Activated T-cell treated with anti-CD3 and anti-CD28 coated beads for 4 hours (primary cell): ENCODE measurements around the gene RPS4Y1.
"Not testable (repeated sequence)": the region's sequence is repeated elsewhere in the genome, so short reads cannot be mapped to it uniquely, and the experiment has no call there.

Experiments used
- DNase-seq: peaks from one replicate; pipeline ENCODE4 v3.0.0-alpha.2; 2020

Gene RPS4Y1

DNA sequence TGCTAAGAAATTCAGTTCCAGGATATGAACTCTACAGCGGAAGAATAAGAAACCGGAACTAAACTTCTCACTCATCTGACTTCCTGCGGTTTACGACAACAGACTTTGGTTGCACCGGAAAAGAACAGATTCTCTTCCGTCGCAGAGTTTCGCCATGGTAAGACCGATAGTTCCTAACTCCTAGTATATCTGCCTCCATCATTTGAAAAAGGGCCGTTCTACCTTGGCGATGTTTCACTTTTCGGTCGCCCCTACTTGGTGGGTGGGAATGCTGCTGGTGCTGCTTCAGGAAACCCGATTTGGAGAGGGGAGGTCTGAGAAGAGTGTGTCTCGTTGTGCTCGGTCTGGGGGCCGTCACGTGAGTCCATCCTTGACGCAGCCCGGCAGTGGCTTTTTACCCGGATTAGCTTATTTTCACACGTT lies at the start of gene RPS4Y1:
Gene RPS4Y1 (plus strand): TSS at position 132 of the 423 bp plus-strand sequence. CDS start 23 bp downstream, at position 155.
- DNase-seq: peak; percentile 21

DNA sequence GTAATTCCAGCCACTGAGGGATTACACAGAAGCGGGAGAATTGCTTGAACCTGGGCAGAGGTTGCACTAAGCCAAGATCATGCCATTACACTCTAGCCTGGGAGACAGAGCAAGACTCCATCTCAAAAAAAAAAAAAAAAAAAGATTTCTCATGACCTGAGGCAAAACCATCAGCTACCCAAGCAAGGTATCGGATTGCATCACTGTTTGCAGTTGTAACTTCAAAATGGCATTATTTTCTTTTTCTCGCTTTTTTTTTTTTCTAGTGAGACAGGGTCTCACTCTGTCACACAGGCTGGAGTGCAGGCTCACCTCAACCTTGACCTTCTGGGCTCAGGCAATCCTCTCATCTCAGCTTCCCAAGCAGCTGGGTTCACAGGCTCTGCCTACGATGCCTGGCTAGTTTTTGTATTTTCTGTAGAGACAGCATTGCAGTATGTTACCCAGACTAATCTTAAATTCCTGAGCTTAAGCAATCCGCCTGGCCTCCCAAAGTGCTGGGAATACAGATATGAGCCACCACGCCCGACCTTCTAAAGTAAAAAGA lies 44.4 kb upstream of the RPS4Y1 start:
- DNase-seq: no peak

- no peak for DNase-seq
These were observed 43.4 kb upstream of the RPS4Y1 start for GRCh38 chrY:2797991-2798390.

DNA sequence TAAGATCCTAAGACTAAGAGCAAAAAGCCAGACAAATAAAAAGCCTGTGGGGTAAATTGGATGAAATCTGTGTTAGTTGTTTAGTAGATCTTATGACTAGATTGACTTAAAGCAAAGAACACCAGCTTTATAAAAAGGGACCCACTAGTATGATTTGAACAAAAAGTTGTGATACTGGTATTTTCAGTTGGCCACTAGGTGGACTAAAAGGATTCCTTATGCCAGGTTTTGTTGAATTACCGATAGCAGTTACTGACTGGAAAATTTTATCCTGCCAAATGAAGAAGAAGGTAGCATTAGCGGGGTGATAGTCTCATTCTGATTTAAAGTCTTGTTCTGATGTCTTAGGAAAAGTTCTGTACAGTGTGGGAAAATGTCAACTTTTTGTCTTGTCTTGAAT lies 41.2 kb upstream of the RPS4Y1 start:
- no peak for DNase-seq

DNA sequence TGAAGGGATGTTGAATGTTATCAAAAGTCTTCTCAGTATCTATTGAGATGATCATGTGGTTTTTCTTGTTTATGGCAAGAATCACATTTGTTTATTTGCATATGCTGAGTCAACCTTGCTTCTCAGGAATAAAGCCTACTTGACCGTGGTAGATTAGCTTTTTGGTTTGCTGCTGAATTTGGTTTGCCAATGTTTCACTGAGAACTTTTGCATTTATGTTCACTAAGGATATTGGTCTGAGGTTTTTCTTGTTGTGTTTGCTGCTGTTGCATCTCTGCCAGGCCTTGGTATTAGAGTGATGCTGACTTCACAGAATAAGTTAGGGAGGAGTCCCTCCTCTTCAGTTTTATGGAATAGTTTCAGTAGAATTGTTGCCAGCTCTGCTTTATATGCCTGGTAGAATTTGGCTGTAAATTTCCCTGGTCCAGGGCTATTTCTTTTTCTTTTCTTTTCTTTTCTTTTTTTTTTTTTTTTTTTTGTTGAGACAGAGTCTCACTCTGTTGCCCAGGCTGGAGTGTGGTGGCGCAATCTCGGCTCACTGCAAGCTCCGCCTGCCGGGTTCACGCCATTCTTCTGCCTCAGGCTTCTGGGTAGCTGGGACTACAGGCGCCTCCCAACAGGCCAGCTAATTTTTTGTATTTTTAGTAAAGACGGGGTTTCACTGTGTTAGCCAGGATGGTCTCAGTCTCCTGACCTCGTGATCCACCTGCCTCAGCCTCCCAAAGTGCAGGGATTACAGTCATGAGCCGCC lies 24.1 kb upstream of the RPS4Y1 start:
- DNase-seq: not testable (repeated sequence)

GRCh38 chrY:2824471-2824870 lies 16.9 kb upstream of the RPS4Y1 start:
- DNase-seq: no peak

GRCh38 chrY:2828497-2828896 lies 12.9 kb upstream of the RPS4Y1 start:
- DNase-seq: no peak

- DNase-seq: no peak
These were observed 6.2 kb upstream of the RPS4Y1 start for GRCh38 chrY:2835230-2835629.

DNA sequence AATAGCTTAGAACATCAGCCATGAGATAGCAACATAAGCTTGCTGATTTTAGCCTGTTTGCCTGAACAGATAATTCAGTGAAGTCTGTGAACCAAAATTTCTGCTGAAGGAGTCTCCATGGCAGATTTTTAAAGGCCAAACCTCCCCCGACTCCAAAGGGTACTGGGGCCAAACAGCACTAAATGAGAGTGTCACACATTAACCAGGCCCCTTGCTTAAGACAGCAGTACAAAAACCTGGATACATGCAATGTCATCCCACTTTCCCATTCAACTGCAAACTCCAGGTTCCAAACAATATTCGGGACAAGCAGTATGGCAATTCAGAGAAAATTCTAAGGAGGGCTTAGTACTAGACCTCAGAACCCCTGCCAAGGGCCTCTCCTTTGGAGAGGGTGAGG lies 4.3 kb upstream of the RPS4Y1 start:
- no peak for DNase-seq

GRCh38 chrY:2837932-2838331 lies 3.5 kb upstream of the RPS4Y1 start:
- DNase-seq: no peak

DNA sequence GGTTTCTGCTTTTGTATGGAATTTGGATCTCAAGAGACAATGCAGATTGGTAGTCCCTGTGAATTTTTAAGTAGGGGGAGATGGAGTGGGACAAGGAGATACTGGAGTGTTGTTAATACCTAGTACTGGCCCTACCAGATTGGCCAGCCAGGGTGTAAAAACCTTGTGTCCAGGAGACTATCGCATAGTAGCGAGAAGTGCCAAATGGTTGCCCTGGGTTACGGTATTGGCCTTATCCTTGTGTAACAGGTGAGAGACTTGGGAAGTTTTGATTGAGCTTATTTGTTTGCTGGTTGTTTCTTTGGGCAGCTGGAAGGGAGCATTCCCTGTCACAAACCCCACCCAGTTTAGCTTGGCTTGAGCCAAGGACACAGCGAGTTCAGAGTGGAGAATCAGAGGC lies 5.4 kb downstream of the RPS4Y1 start:
- no peak for DNase-seq

- DNase-seq: no peak
These were observed 7.0 kb downstream of the RPS4Y1 start for GRCh38 chrY:2848384-2848783.

DNA sequence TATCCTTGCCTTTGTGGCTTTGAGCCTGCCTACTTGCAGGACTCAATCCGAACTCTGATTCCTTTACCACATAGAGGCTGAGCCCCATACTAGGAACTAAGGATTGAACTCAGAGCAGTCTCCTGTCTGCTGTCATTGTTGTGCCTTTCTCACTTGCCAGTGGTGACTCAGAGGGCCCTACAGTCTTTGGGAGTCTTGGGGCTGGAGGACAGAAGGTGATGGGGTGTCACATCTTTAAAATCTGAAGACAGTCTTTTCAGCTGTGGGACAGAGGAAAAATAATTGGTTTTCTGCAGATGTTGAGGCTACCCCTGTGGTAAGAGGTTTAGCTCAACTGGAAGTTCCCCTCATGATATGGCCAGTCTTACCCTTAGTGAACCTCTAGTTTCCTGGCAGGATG lies 8.0 kb downstream of the RPS4Y1 start:
- no peak for DNase-seq

DNA sequence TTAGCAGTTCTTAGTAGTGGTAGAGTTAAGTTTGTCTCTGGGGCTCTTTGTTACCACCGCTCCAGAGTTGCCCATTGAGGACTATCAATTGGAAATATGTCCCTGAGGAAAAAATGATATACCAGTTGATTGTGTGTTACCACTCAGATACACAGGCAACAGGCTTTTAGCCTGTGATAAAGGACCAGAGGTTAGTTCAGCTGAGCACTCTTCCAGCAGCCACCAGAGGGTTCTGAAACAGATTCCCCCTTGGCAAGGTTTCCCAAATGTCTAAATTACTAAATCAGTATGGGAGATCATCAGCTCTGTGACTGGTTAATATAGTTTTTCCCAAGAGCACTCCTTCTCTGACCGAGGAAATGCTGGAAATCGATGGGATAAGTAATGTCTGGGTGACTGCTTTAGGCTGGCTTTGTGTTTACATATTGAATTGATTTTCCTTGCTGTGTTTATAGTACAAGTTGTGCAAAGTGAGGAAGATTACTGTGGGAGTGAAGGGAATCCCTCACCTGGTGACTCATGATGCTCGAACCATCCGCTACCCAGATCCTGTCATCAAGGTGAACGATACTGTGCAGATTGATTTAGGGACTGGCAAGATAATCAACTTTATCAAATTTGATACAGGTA lies 12.9 kb downstream of the RPS4Y1 start:
- DNase-seq: no peak

DNA sequence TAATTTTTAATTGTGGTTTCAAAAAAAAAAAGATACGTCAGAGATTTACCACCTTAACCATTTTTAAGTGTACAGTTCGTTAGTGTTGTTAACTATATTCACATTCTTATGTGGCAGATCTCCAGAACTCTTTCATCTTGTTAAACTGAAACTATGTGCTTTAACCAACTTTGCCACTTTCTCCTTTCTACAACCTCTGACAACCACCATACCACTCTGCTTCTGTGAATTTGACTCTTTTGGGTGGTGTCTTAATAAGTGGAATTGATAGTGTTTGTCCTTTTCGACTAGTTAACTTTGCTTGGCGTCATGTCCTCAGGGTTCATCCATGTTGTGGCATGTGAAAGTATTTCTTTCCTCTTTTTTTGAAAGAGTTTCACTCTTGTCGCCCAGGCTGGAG lies 15.7 kb downstream of the RPS4Y1 start:
- DNase-seq: no peak

GRCh38 chrY:2857686-2858085 lies 16.3 kb downstream of the RPS4Y1 start:
- DNase-seq: no peak

DNA sequence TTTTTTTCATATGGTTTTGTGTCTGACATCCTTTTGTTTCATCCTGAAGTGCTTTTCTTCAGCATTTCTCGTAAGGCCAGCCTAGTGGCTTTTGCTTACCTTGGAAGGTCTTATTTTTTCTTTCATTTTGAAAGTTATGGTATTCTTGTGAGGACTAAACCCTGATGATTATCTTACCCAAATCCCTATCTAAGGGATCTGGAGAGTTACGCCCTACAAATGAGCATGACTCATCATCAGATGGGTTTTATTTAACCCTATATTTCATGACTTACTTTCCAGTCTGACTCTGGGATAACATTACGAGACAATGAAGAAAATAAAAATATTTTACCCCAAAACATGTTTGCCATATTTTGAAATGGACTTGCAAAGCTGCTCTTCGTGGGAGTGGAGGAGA lies 18.4 kb downstream of the RPS4Y1 start:
- DNase-seq: no peak

DNA sequence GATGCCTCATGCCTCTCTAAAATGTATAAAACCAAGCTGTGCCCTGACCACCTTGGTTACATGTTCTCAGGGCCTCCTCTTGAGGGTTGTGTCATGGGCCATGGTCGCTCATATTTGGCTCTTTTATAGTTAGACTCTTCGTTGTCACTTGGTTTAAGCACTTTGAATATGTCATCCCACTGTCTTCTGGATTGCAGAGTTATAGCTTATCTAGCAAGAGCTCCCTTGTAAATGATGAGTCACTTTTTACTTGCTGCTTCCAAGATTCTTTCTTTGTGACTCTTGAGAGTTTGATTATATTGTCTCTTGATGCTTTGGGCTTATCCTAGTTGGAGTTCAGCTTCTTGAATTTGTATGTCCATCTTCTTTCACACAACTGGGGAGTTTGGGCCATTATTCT lies 19.1 kb downstream of the RPS4Y1 start:
- DNase-seq: no peak

DNA sequence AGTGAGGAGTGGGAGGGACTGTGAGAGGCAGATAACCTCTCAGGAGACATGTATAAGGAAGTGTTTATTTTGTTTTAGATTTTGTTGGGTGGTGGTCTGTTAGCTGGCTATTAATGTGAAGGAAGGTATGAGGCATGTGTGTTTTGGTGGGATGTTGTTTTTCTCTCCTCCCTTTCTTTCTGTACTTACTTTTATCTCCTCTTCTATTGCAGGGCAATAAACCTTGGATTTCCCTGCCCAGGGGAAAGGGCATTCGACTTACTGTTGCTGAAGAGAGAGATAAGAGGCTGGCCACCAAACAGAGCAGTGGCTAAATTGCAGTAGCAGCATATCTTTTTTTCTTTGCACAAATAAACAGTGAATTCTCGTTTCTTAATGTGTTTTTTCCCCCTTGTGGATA lies 25.2 kb downstream of the RPS4Y1 start:
- DNase-seq: no peak

- DNase-seq: no peak
These were observed 26.1 kb downstream of the RPS4Y1 start for GRCh38 chrY:2867469-2867868.

DNA sequence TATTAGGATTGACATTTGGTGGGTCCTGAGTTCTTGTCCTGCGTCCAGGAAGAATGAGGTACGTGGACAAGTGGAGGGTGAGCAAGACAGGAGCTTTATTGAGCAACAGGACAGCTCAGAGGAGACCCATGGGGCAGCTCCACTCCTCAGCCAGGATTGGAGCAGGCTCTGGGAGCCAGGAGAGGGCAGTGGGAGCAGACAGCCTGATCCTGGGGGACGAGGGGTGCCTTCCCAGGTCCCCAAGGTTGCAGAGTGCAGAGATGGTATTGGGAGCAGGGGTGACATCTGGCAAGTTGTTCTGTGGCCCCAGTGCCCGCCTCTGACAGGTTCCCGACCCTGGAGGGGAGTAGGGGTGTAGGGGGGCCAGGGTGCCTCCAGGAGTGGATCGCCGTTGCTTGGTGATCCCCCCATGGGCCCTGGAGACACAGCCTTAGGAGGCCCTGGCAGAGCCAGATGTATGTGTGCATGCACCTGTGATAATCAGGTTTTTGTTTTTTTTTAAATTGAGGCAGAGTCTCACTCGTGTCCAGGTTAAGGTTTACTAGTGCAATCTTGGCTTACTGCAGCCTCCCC lies 26.7 kb downstream of the RPS4Y1 start:
- DNase-seq: no peak

- not testable (repeated sequence) for DNase-seq
These were observed 30.8 kb downstream of the RPS4Y1 start for GRCh38 chrY:2872234-2872633.

GRCh38 chrY:2874211-2874610 lies 32.8 kb downstream of the RPS4Y1 start:
- no peak for DNase-seq

- no peak for DNase-seq
These were observed 42.2 kb downstream of the RPS4Y1 start for GRCh38 chrY:2883561-2883960.
